Stimulated activated naive B cell treated with anti-CD40 and anti-IgM and Interleukin-4, amounts not matched to agents 10 μg/mL and 1 μg/mL and 100 μg/mL, for 72 hours (primary cell): ENCODE results near the gene RGS14.

Source experiments
- ATAC-seq, 2 donors: fragments of 150-1000 bp; cut with Tn5 transposase; replicated peaks; 2 replicates each; pipeline ENCODE4 v1.10.0; 2021; ENCODE audit warnings: moderate library complexity in 1 of 2
- DNase-seq: peaks from one replicate; pipeline ENCODE4 v3.0.0; 2021
- H3K27ac Mint-ChIP-seq: one replicate; pipeline ENCODE4 v1.8.0; 2022; ENCODE audit warnings: mild to moderate bottlenecking, mixed read lengths
- H3K27me3 Mint-ChIP-seq, 2 donors: one replicate each; pipeline ENCODE4 v1.8.0; 2022; ENCODE audit warnings: mixed read lengths in 2 of 2
- H3K36me3 Mint-ChIP-seq, 2 donors: one replicate each; pipeline ENCODE4 v1.8.0; 2022; ENCODE audit warnings: mixed read lengths in 2 of 2, mild to moderate bottlenecking in 1 of 2
- H3K4me1 Mint-ChIP-seq, 2 donors: one replicate each; pipeline ENCODE4 v1.8.0; 2022; ENCODE audit warnings: mixed read lengths in 2 of 2, mild to moderate bottlenecking in 1 of 2
- H3K4me3 Mint-ChIP-seq, 2 donors: one replicate each; pipeline ENCODE4 v1.8.0; 2022; ENCODE audit warnings: mild to moderate bottlenecking in 2 of 2, mixed read lengths in 2 of 2, moderate library complexity in 1 of 2
- H3K9me3 Mint-ChIP-seq, 2 donors: one replicate each; pipeline ENCODE4 v1.8.0; 2022; ENCODE audit warnings: mixed read lengths in 2 of 2, mild to moderate bottlenecking in 1 of 2

RGS14 gene

GRCh38 chr5:177315411-177315810, 42.3 kb upstream of the RGS14 start:
- peaks cover 6 to 15% of the 10 kb centered on the region in 2 donors for H3K36me3 Mint-ChIP-seq
- peaks cover 22 to 33% of the 10 kb centered on the region in 2 donors for H3K4me1 Mint-ChIP-seq
- no peaks in the 10 kb centered on the region for H3K9me3 Mint-ChIP-seq
- no peak overlapping the region for H3K4me3 Mint-ChIP-seq
- no peak for ATAC-seq
- DNase-seq: no peak
- H3K27me3 Mint-ChIP-seq: peaks cover 0 to 4% of the 10 kb centered on the region in 2 donors
- no peak overlapping the region for H3K27ac Mint-ChIP-seq

GRCh38 chr5:177316005-177316404, 41.7 kb upstream of the RGS14 start:
- ATAC-seq (no peak), DNase-seq (no peak)
- no peak overlapping the region for H3K27ac Mint-ChIP-seq
- peaks cover 21 to 31% of the 10 kb centered on the region in 2 donors for H3K4me1 Mint-ChIP-seq
- no peak overlapping the region for H3K4me3 Mint-ChIP-seq
- H3K27me3 Mint-ChIP-seq: peaks cover 0 to under 1% of the 10 kb centered on the region in 2 donors
- no peaks in the 10 kb centered on the region for H3K9me3 Mint-ChIP-seq
- peaks cover 9 to 15% of the 10 kb centered on the region in 2 donors for H3K36me3 Mint-ChIP-seq

DNA sequence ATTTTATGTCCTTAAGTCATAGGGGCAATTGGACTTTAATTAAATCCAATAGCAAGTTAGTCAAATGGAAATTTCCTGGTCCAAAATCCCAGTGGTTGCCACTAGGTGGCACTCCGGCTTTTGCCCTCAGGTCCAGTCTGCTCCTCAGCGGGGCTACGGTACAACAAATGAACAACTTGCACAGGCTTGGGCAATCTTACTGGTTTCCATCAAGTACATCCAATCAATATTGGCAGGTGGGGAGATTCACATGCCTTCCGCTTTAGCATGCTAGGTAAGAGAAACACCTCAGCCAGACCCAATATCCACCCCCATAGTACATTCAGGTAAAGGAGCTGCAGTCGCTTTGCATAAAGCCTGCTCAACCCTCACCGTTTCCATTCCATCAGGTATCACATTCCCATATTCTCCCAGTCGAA, 39.8 kb upstream of the RGS14 start:
- peaks cover 16 to 23% of the 10 kb centered on the region in 2 donors for H3K4me1 Mint-ChIP-seq
- peaks cover 13 to 21% of the 10 kb centered on the region in 2 donors for H3K36me3 Mint-ChIP-seq
- H3K27ac Mint-ChIP-seq: no peak overlapping the region
- no peak overlapping the region for H3K4me3 Mint-ChIP-seq
- no peaks in the 10 kb centered on the region for H3K27me3 Mint-ChIP-seq
- ATAC-seq (peak; percentile 59 to 64), DNase-seq (no peak)
- no peaks in the 10 kb centered on the region for H3K9me3 Mint-ChIP-seq

DNA sequence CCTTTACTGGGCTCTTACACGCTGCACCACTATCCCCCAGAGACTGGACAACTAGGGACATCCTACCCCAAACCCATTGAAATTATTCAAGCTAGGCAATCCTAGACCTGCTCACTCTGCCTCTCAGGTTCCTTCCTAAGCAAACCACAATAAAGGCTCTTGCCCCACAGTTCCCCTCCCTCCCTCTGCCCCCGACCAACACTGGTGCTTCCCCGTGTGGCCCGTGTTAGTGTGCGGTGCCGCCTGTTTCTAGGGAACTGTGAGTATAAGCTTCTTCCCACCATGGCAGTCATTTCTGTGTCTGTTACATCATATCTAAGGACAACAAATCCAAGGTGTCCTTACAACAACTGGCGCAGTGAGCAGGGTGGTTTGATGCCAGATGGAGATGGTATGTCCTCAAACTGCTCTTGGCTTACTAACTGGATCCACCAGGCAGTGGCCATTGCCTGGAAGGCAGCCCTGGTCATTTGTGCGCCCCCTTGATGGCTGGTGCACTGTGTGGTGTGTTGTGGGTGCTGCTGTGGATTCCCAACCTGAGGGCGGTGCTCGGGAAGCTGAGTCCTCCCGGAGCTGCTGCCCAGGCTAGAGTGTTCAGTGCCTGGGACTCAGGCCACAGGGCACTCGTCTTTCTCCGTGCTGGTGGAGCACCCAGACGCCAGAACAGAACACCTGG, 37.7 kb upstream of the RGS14 start:
- peaks cover 17 to 26% of the 10 kb centered on the region in 2 donors for H3K4me1 Mint-ChIP-seq
- no peak overlapping the region for H3K27ac Mint-ChIP-seq
- no peaks in the 10 kb centered on the region for H3K27me3 Mint-ChIP-seq
- H3K4me3 Mint-ChIP-seq: no peak overlapping the region
- DNase-seq (no peak), ATAC-seq (peak; percentile 34 to 56)
- peaks cover 18 to 24% of the 10 kb centered on the region in 2 donors for H3K36me3 Mint-ChIP-seq
- H3K9me3 Mint-ChIP-seq: no peaks in the 10 kb centered on the region

DNA sequence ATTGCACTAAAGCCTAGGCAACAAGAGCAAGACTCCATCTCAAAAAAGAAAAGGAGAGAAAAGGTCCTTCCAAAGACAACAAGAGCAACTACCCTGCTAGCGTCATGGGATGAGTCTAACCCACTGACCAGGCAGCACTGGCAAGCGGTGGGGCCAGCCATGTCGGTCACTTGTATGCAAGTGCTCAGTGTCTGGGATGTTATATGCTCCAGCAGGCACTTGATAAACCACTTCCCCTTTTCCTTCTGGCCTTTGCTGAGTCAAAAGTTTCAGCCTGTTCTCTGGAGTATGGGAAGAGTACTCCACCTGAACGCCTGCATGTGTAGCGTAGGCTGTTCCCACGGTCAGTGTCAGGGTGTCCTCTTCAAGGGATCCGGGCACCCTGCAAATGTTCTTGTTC, 36.8 kb upstream of the RGS14 start:
- Mint-ChIP-seq H3K27ac (no peak overlapping the region), H3K4me3 (no peak overlapping the region), H3K36me3 (peaks cover 18 to 24% of the 10 kb centered on the region in 2 donors), H3K9me3 (no peaks in the 10 kb centered on the region), H3K4me1 (peaks cover 17 to 26% of the 10 kb centered on the region in 2 donors), H3K27me3 (no peaks in the 10 kb centered on the region)
- ATAC-seq (peak; percentile 74 to 80), DNase-seq (no peak)

DNA sequence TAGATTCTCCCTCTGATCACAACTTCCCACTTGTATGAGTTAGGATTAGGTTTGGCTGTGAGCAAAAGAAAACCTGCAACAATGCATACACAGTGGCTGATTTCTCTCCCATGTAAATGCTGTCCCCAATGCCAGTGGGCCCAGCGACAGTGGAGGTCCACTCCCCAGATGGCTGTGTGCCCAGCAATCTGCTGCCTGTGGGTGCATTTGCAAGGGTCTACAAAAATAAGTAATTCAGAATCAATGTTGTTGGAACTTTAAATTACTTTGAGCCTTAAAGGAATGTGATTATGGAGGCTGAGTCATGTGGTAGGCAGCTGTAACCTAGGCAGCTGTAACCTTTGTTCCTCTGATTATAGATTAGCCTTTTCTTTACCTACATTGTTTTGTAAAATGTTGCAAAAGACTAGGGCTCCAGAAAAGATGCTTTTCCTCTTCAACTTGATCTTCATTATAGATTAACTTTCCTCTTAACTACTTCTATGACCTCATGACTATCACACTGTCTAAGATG, 31.8 kb upstream of the RGS14 start:
- ATAC-seq (no peak), DNase-seq (no peak)
- Mint-ChIP-seq H3K27ac (no peak overlapping the region), H3K4me3 (no peak overlapping the region), H3K36me3 (peaks cover 18 to 40% of the 10 kb centered on the region in 2 donors), H3K4me1 (peaks cover 13 to 30% of the 10 kb centered on the region in 2 donors), H3K9me3 (no peaks in the 10 kb centered on the region), H3K27me3 (no peaks in the 10 kb centered on the region)

DNA sequence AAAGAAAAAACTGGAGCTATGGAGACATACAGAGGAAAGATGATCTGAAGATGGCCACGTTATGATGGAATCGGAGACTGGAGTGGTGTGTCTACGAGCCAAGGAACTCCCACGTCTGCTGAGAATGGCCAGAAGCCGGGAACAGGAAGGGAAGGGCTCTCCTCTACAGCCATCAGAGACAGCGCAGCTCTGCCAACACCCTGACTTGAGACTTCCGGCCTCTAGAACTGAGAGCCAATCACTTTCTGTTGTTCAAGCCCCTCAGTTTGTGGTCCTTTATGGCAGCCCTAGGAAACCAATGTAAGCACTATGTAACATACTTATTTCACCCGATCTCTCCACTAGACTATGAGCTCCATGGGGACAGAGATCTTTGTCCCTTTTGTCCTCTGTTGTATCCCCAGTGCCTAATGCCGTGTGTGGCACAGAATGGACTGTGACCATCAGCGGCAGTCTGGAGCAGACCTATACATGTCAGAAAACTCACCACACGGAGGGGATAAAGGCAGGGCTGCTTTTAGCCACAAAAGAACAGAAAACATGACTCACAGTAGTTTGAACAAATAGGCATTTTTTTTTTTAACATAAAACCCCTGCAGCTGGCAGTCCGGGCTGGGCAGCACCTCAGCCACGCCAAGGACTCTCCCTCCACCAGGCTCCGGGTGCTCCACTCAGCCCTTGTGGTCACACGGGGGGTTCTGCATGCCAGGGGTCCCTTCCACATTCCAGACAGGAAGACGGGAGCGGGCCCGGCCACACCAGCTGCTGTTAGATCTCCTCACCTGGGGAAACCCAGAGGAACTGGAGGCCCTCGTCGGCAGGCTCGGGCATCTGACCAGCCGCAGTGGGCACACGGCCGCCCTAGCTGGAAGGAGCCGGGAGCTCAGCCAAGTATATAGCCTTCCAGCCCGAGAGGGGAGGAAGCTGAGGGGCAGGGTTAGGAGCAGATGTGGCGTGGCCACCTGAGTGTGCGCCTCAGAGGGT, 29.9 kb upstream of the RGS14 start:
- no peaks in the 10 kb centered on the region for H3K9me3 Mint-ChIP-seq
- peaks cover 28 to 49% of the 10 kb centered on the region in 2 donors for H3K36me3 Mint-ChIP-seq
- ATAC-seq (peak; percentile 44 to 54), DNase-seq (no peak)
- H3K4me3 Mint-ChIP-seq: peak overlapping the region in 1 of 2 donors; percentile 11
- peaks cover 23 to 37% of the 10 kb centered on the region in 2 donors for H3K4me1 Mint-ChIP-seq
- no peak overlapping the region for H3K27ac Mint-ChIP-seq
- H3K27me3 Mint-ChIP-seq: no peaks in the 10 kb centered on the region

DNA sequence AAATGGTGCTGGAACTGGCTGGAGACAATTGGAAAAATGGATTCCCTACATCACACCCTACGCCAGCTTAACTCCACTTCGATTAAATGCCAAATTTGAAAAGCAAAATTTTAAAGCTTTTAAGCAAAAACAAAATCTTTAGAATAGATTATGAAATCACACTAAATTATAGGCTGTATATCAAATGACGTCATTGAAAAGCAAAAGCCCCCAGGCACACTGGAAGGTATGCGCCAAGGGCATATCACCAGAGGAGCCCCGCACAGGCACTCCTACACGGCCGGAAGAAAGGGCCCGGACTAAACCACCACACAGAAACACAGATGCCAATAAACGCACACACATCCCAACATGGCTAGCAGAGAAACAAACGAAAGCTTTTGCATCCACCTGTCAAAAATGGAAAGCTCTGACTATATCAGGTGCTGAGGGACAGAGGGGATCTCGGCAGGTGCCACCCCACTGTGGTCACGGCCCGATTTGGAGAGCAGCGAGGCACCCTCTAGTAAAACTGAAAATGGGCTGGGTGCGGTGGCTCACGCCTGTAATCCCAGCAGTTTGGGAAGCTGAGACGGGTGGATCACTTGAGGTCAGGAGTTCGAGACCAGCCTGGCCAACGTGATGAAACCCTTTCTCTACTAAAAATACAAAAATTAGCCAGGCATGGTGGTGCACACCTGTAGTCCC, 29.0 kb upstream of the RGS14 start:
- no peaks in the 10 kb centered on the region for H3K27me3 Mint-ChIP-seq
- peaks cover 35 to 56% of the 10 kb centered on the region in 2 donors for H3K36me3 Mint-ChIP-seq
- no peak overlapping the region for H3K27ac Mint-ChIP-seq
- no peak for DNase-seq
- ATAC-seq: no peak
- H3K9me3 Mint-ChIP-seq: no peaks in the 10 kb centered on the region
- peaks cover 27 to 40% of the 10 kb centered on the region in 2 donors for H3K4me1 Mint-ChIP-seq
- no peak overlapping the region for H3K4me3 Mint-ChIP-seq

- no peaks in the 10 kb centered on the region for H3K9me3 Mint-ChIP-seq
- H3K27me3 Mint-ChIP-seq: no peaks in the 10 kb centered on the region
- H3K4me3 Mint-ChIP-seq: no peak overlapping the region
- ATAC-seq (no peak), DNase-seq (no peak)
- peaks cover 40 to 61% of the 10 kb centered on the region in 2 donors for H3K36me3 Mint-ChIP-seq
- H3K27ac Mint-ChIP-seq: peak overlapping the region; percentile 14
- H3K4me1 Mint-ChIP-seq: peaks cover 31 to 47% of the 10 kb centered on the region in 2 donors
Observed at GRCh38 chr5:177329883-177330282, 27.8 kb upstream of the RGS14 start.

DNA sequence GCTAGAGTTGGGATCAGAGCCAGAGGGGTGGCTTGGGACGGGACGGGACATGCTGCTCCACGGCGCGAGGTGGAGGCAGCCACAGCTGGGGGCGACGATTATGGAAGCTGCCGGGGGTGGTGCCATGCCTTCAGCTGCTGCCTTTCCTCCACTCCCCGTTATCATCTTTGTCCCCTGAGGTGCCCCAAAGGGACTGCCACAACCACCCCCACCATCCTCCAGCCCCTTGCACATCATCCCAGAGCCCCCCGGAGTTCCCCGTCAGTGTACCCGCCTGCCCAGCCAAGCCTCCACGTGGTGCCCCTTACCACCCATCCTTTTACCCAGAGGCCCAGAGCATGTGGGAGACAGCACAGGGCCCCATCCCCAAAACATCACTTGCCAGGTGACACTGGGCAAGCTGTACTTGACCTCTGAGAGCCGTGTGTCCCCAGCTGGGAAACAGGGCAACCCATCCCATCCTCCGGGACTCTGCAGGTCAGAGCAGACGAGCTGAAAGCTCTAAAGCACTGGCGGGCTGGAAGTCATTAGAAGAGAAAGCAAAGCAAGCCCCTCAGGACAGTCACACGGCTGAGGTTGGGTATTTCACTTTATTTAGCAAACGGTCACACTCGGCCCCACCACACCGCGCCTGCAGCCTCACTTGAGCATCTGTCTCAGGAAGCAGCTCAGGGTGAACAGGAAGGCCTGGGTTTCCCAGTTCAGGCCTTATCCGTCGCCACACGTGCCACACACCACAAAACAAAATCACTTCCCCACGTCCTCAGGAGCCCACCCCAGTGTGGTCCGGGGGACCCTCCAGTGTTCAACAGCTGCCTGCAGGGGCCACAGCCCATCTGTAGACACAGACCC, 26.5 kb upstream of the RGS14 start:
- H3K4me3 Mint-ChIP-seq: peak overlapping the region in 1 of 2 donors; percentile 41
- peaks cover 47 to 69% of the 10 kb centered on the region in 2 donors for H3K36me3 Mint-ChIP-seq
- peak overlapping the region; percentile 79 for H3K27ac Mint-ChIP-seq
- H3K27me3 Mint-ChIP-seq: no peaks in the 10 kb centered on the region
- peaks cover 32 to 50% of the 10 kb centered on the region in 2 donors for H3K4me1 Mint-ChIP-seq
- no peaks in the 10 kb centered on the region for H3K9me3 Mint-ChIP-seq
- no peak for DNase-seq
- ATAC-seq: peak; percentile 29 to 48

- Mint-ChIP-seq H3K27me3 (no peaks in the 10 kb centered on the region), H3K36me3 (peaks cover 49 to 73% of the 10 kb centered on the region in 2 donors), H3K9me3 (no peaks in the 10 kb centered on the region), H3K4me1 (peaks cover 33 to 51% of the 10 kb centered on the region in 2 donors), H3K4me3 (peak overlapping the region; percentile 52 to 55), H3K27ac (peak overlapping the region; percentile 71)
- ATAC-seq (peak in 1 of 2 donors; percentile 30), DNase-seq (no peak)
Observed at GRCh38 chr5:177332031-177332895, 25.5 kb upstream of the RGS14 start.

DNA sequence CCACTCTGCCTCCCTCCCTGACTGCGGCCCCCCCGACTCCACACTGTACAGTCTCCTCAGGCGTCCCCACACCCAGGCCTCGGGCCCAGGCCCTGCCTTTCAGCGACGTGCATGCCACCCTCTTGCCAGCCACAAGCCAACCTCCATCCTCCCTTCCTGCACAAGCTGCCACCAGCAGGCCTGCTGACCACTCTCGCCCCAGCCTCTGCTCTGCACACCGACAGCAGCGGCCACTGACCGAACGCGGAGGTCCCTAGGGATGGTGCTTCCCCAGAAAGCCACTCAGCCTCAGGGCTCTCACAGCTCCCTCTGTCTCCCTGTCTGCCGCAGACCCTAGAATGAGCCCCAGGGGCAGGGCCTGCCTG, 24.8 kb upstream of the RGS14 start:
- DNase-seq (no peak), ATAC-seq (no peak)
- Mint-ChIP-seq H3K36me3 (peaks cover 49 to 73% of the 10 kb centered on the region in 2 donors), H3K4me1 (peaks cover 31 to 45% of the 10 kb centered on the region in 2 donors), H3K4me3 (peak overlapping the region; percentile 18 to 31), H3K27me3 (no peaks in the 10 kb centered on the region), H3K9me3 (no peaks in the 10 kb centered on the region), H3K27ac (peak overlapping the region; percentile 51)
